ENCODE measurements around the gene MEF2A. TPM values are rescaled to one million over a fixed set of nuclear protein-coding genes. Genes with fewer than 3 reads are reported as not detected.

MEF2A gene
- total and polyA plus RNA-seq, 10 of the 15 experiments (the other 5 are each of a cell fraction or from before 2014, with no cell fraction given): 7.2 to 46.7 (median 35.9) TPM

DNA sequence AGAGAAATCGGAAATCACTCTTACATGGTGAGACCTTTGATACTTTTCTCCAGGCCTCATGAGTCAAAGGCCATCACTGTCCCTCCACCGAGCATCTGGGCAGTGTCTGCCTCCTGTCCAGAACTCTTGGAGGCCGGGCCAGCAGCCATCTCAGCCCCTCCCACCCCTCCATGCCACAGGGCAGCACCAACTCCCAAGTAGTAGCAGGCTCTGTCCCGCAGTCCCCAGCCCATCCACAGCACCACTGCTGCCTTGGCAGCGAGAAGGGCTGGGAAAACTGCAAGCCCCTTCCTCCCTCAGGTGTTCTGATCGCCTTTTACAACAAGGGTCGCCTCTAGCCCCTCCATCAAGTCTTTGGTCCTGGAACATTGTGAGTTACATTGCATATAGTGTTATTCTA is 161.9 kb downstream of the MEF2A start:
- Histone ChIP-seq H3K9me3 (replicated peaks; ENCODE audit: control insufficient read depth, insufficient read depth, low read length) (no peaks in the 10 kb centered on the region), H3K79me2 (ENCODE audit: control insufficient read depth, insufficient read depth, low read length) (no peaks in the 10 kb centered on the region), H3K4me2 (ENCODE audit: control insufficient read depth, insufficient read depth) (no peak overlapping the region), H2AFZ (ENCODE audit: control insufficient read depth, low read depth, low read length) (no peak overlapping the region), H3K27me3 (replicated peaks in 1 of 2; ENCODE audit: control insufficient read depth in 2 of 2, insufficient read depth in 2 of 2, low read length in 1 of 2) (no peaks in the 10 kb centered on the region), H3K4me1 (ENCODE audit: control insufficient read depth, insufficient read depth, low read length) (no peaks in the 10 kb centered on the region), H3K27ac (ENCODE audit: control insufficient read depth, insufficient read depth) (no peak overlapping the region), H4K20me1 (ENCODE audit: control insufficient read depth, insufficient read depth) (no peaks in the 10 kb centered on the region), H3K4me3 (no peak overlapping the region), H3K36me3 (ENCODE audit: control insufficient read depth in 2 of 2, insufficient read depth in 2 of 2, low read length in 1 of 2) (no peaks in the 10 kb centered on the region), H3K9ac (ENCODE audit: control insufficient read depth, insufficient read depth, low read length) (no peak overlapping the region)
- FAIRE-seq: no peak
- no peak for DNase-seq (ENCODE audit: low read depth, low spot score)
- in situ Hi-C loops (cut with MboI): loop anchor here (25.0 kb wide), 1 partner anchor 615 kb away; the partner anchor contains the start of gene SYNM
- ChIA-PET RAD21 (ENCODE audit: unreplicated experiment) (no interaction called here), CTCF (interaction anchor here (1.2 kb wide), 1 partner anchor 23 kb away, joined by 6 read pairs; no protein-coding TSS in a partner anchor), POLR2A (interaction anchor here (0.5 kb wide), 1 partner anchor 146 kb away, joined by 3 read pairs; no protein-coding TSS in a partner anchor), SMC1A (ENCODE audit: uncharacterized antibody, unreplicated experiment) (interaction anchor here (0.6 kb wide), 1 partner anchor 411 kb away, joined by 3 read pairs; no protein-coding TSS in a partner anchor)
- ATAC-seq: no peak
- 75% methylated on average over 7 of the region's 7 CpGs for WGBS (ENCODE audit: insufficient coverage, insufficient replicate concordance, low lambda C conversion rate, missing lambda C conversion rate)
- BruUV-seq (replicated peaks): no TSS peak
- TF ChIP-seq HCFC1 (IDR thresholded peaks at IDR 0.05; ENCODE audit: low read length) (no peak), KLF5 (IDR thresholded peaks at IDR 0.05; ENCODE audit: partially characterized antibody) (no peak), SIN3A (IDR thresholded peaks at IDR 0.05; ENCODE audit: low read depth, low read length) (no peak), CBX3 (IDR thresholded peaks at IDR 0.05; ENCODE audit: borderline replicate concordance, low read depth) (no peak), BCL11A (IDR thresholded peaks at IDR 0.05; ENCODE audit: low read depth, low read length) (no peak), CREB1 (IDR thresholded peaks at IDR 0.05; ENCODE audit: low read depth) (no peak), MXI1 (IDR thresholded peaks at IDR 0.05; ENCODE audit: low read depth, low read length) (no peak), NFIC (IDR thresholded peaks at IDR 0.05; ENCODE audit: low read depth, low read length) (no peak), GABPA (IDR thresholded peaks at IDR 0.05; ENCODE audit: low read depth) (no peak), NRF1 (conservative IDR thresholded peaks at IDR 0.05; ENCODE audit: low read depth, low read length) (no peak), CREM (IDR thresholded peaks at IDR 0.05; ENCODE audit: low read depth) (no peak), BRCA1 (IDR thresholded peaks at IDR 0.05; ENCODE audit: low read depth, low read length) (no peak), NR2C2 (IDR thresholded peaks at IDR 0.05; ENCODE audit: borderline replicate concordance, control insufficient read depth, insufficient read length, low read depth) (no peak), POU2F2 (IDR thresholded peaks at IDR 0.05; ENCODE audit: borderline replicate concordance, low read depth, low read length) (no peak), ZSCAN29 (IDR thresholded peaks at IDR 0.05) (no peak), BMI1 (IDR thresholded peaks at IDR 0.05; ENCODE audit: borderline replicate concordance) (no peak)
- intact Hi-C loops (cut with micrococcal nuclease; ENCODE audit: unreplicated experiment): no loop called here
